ENCODE data around the gene VWA5B1.

Gene VWA5B1

DNA sequence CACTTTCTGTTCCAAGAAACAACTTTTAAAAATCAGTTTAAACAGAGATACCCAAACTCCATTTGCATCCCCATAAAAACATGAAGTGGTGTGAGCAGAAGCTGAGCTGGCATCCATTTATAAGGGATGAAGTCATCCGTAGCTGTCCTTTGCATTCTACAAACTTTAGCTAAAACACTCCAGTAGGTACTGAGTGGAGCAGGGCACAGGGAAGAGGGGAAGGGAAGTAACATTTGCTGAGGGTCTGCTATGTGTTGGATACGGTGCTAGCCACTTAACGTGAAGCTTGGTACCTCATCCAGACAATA, 32.9 kb downstream of the VWA5B1 start:
- Histone ChIP-seq H3K4me1 (ENCODE audit: insufficient read depth, low read length) (no peaks in the 10 kb centered on the region), H3K27me3 (ENCODE audit: insufficient read depth, low read length) (no peaks in the 10 kb centered on the region; the same call in 1 of the 2 replicates), H3K36me3 (ENCODE audit: insufficient read depth, low read depth, low read length) (no peaks in the 10 kb centered on the region), H3K9ac (ENCODE audit: low read depth, low read length) (no peak overlapping the region), H3K27ac (ENCODE audit: low read length) (no peak overlapping the region), H3K4me3 (ENCODE audit: low read length) (no peak overlapping the region), H3K9me3 (ENCODE audit: insufficient read depth, low read depth, low read length) (no peaks in the 10 kb centered on the region)

DNA sequence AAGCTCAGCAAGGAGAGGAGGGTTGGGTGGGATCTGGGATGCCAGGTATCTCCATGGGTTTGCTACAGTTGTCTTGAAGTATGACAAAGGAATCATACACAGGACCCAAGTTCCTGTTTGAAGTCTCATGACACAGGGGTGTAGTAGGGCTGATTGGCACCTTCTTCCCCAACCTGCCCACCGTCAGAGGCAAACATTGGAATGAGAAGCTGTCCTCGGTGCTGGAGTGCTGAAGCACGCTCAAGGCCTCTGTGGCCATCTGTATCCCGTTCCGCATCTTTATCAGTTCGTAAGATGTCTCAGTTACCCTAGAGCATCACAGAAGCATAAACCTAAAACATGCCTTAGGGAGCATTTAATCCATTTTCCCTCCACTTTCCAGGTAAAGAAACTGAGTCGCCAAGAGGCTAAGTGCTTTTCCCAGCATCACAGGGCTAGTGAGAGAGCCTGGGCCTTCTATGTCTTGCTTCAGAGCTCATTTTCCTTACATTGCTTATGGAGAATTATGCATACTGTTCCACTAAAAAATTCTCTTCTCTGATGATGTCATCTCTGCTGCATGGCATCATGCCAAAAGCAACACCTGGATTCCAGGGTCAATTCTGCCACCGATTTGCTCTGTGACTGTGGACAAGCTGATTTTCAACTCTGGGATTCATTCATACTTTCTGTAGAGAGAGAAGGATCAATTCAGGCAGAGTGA, 34.2 kb downstream of the VWA5B1 start:
- Histone ChIP-seq H3K9me3 (ENCODE audit: insufficient read depth, low read depth, low read length) (no peaks in the 10 kb centered on the region), H3K36me3 (ENCODE audit: insufficient read depth, low read depth, low read length) (no peaks in the 10 kb centered on the region), H3K4me3 (ENCODE audit: low read length) (no peak overlapping the region), H3K4me1 (ENCODE audit: insufficient read depth, low read length) (no peaks in the 10 kb centered on the region), H3K27me3 (ENCODE audit: insufficient read depth, low read length) (no peaks in the 10 kb centered on the region; the same call in 1 of the 2 replicates), H3K9ac (ENCODE audit: low read depth, low read length) (no peak overlapping the region), H3K27ac (ENCODE audit: low read length) (no peak overlapping the region)

DNA sequence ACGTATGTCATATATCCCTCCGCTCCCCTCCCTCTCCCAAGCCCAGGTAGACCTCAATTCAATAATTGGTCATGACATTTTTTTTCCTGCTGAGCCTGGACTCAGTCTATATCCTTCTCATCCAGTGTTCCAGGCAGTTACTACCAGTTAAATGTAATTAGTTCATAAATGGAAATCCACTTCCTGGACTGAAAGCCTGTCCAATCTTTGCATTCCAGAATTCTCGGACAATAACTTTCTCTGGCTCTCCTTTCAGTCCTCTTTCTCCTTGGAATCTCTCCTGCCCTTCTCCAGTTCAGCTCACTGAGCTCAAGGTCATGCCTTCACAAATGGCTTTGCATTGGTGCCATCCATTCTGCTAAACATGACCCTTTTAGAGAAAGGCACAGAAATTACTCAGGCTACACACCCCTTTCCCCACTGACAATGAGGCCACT, 34.8 kb downstream of the VWA5B1 start:
- no peak overlapping the region for H3K4me3 ChIP-seq (ENCODE audit: low read length)
- H3K27ac ChIP-seq (ENCODE audit: low read length): no peak overlapping the region
- no peak overlapping the region for H3K9ac ChIP-seq (ENCODE audit: low read depth, low read length)
- H3K27me3 ChIP-seq (ENCODE audit: insufficient read depth, low read length): no peaks in the 10 kb centered on the region; the same call in 1 of the 2 replicates
- no peaks in the 10 kb centered on the region for H3K9me3 ChIP-seq (ENCODE audit: insufficient read depth, low read depth, low read length)
- no peaks in the 10 kb centered on the region for H3K36me3 ChIP-seq (ENCODE audit: insufficient read depth, low read depth, low read length)
- H3K4me1 ChIP-seq (ENCODE audit: insufficient read depth, low read length): no peaks in the 10 kb centered on the region

DNA sequence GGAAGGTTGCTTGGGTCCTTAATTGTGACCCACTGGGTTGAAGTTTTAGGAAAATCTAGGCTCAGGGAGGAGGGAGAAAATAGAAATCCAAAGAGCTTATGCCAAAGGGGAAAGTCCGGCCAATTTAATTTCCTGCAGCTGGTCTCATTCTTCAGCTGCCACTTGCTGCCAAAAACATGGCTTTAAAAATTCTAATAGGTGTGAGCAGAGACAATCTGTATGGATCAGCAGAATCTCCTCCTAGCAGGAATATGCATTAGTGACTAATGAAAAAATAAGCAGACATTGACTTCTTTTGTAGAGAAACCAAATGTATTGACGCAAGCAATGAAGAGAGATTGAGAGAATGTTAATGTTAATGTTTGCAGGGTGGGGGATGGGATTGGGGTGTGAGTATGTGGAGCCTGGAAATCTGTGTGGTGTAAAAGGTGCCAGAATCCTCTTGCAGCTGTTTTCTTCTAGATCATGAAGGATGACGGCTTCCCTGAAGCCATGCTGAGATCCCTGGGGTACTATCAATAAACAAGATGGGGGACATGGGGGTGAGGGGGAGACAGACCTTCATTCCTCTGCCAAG, 35.3 kb downstream of the VWA5B1 start:
- Histone ChIP-seq H3K27me3 (ENCODE audit: insufficient read depth, low read length) (no peaks in the 10 kb centered on the region; the same call in 1 of the 2 replicates), H3K4me3 (ENCODE audit: low read length) (no peak overlapping the region), H3K9me3 (ENCODE audit: insufficient read depth, low read depth, low read length) (no peaks in the 10 kb centered on the region), H3K36me3 (ENCODE audit: insufficient read depth, low read depth, low read length) (no peaks in the 10 kb centered on the region), H3K27ac (ENCODE audit: low read length) (no peak overlapping the region), H3K4me1 (ENCODE audit: insufficient read depth, low read length) (no peaks in the 10 kb centered on the region), H3K9ac (ENCODE audit: low read depth, low read length) (no peak overlapping the region)

DNA sequence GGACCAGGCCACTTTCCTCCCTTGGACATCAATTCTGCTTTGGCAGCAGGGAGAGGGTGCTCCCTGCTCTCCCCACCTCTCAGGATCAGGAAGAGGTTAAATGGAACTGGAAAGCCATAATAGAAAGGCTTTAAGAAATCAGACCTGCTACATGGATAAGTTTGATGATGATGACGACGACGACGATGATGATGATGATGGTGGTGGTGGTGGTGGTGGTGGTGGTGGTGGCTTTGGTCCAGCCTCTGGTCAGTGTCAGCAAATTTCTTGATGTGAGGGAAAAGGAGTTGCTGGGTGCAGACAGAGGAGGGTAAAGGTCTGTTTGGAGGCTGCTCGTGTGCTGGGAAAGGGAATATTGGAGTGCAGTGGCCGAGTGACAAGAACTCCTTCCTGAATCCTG, 36.8 kb downstream of the VWA5B1 start:
- no peaks in the 10 kb centered on the region for H3K4me1 ChIP-seq (ENCODE audit: insufficient read depth, low read length)
- no peak overlapping the region for H3K4me3 ChIP-seq (ENCODE audit: low read length)
- H3K27ac ChIP-seq (ENCODE audit: low read length): no peak overlapping the region
- H3K36me3 ChIP-seq (ENCODE audit: insufficient read depth, low read depth, low read length): no peaks in the 10 kb centered on the region
- no peak overlapping the region for H3K9ac ChIP-seq (ENCODE audit: low read depth, low read length)
- no peaks in the 10 kb centered on the region for H3K27me3 ChIP-seq (ENCODE audit: insufficient read depth, low read length)
- H3K9me3 ChIP-seq (ENCODE audit: insufficient read depth, low read depth, low read length): no peaks in the 10 kb centered on the region

DNA sequence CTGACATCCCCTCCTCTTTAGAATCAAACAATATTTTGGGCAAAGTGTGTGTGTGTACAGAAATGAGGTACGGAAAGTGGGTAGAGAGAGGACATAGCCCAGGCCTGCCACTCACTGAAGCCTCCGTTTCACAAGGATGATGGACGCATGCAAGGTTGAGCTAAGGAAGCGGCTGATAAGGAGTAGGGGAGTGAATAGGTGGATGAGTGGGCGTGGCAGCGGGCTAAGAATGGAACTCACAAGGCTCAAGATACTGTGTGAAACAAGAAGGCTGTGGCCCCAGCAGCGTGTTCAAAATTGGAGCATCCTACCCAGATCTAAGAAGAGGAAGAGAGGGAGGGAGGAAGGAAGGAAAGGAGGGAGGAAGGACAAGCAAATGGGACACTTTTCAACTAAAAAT, 37.5 kb downstream of the VWA5B1 start:
- Histone ChIP-seq H3K9me3 (ENCODE audit: insufficient read depth, low read depth, low read length) (no peaks in the 10 kb centered on the region), H3K27me3 (ENCODE audit: insufficient read depth, low read length) (no peaks in the 10 kb centered on the region), H3K9ac (ENCODE audit: low read depth, low read length) (no peak overlapping the region), H3K4me3 (ENCODE audit: low read length) (no peak overlapping the region), H3K27ac (ENCODE audit: low read length) (no peak overlapping the region), H3K36me3 (ENCODE audit: insufficient read depth, low read depth, low read length) (no peaks in the 10 kb centered on the region), H3K4me1 (ENCODE audit: insufficient read depth, low read length) (no peaks in the 10 kb centered on the region)

DNA sequence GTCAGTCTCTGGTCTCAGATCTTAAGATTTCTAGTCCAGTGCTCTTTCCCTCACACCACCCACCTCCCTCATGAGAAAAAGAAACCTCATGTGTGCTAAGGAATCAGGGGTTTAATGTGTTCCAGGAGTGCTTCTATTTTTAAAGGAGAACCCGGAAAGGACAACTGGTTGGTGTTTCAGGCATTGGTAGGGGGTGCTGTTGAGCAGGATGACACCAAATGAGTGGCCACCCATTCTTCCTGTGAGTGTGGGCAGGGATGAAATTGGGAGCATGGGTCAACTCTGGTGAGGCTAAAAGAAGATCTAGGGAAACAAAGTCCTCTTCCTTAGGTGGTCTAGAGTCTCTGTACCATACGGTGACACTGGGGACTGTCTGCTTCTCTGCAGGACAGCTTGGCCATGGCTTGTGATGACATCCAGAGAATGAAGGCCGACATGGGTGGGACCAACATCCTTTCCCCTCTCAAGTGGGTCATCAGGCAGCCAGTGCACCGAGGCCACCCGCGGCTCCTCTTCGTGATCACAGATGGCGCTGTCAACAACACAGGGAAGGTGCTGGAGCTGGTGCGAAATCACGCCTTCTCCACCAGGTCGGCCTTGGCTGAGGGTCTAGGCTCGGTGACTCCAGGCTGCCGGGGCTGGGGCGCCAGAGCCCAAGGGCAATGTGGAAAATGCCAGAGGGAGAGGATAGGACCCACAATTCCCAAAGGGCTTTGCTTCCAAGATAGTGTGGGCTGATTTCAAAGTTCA, 39.3 kb downstream of the VWA5B1 start:
- H3K4me1 ChIP-seq (ENCODE audit: insufficient read depth, low read length): no peaks in the 10 kb centered on the region
- H3K27me3 ChIP-seq (ENCODE audit: insufficient read depth, low read length): no peaks in the 10 kb centered on the region
- no peak overlapping the region for H3K9ac ChIP-seq (ENCODE audit: low read depth, low read length)
- H3K36me3 ChIP-seq (ENCODE audit: insufficient read depth, low read depth, low read length): no peaks in the 10 kb centered on the region
- no peaks in the 10 kb centered on the region for H3K9me3 ChIP-seq (ENCODE audit: insufficient read depth, low read depth, low read length)
- H3K4me3 ChIP-seq (ENCODE audit: low read length): no peak overlapping the region
- H3K27ac ChIP-seq (ENCODE audit: low read length): no peak overlapping the region

DNA sequence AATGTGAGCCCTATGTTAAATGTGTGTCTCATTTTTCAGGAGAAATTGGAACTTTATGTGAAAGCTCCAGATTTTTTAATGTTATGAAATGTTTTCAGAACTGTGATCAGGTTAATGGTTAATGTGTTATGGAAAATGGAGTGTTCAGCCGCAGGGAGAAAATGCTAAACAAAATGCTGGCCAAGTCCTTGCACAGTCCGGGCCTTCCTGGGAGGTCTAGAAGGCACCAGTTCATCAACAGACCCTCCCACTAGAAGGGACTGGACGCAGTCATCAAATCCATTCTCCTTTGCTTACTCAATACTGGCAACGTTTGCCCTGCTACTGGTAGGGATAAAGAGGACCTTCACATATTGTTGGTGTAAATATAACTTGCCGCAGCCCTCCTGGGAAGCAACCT, 43.4 kb downstream of the VWA5B1 start:
- H3K9ac ChIP-seq (ENCODE audit: low read depth, low read length): no peak overlapping the region
- H3K27me3 ChIP-seq (ENCODE audit: insufficient read depth, low read length): no peaks in the 10 kb centered on the region; the same call in 1 of the 2 replicates

DNA sequence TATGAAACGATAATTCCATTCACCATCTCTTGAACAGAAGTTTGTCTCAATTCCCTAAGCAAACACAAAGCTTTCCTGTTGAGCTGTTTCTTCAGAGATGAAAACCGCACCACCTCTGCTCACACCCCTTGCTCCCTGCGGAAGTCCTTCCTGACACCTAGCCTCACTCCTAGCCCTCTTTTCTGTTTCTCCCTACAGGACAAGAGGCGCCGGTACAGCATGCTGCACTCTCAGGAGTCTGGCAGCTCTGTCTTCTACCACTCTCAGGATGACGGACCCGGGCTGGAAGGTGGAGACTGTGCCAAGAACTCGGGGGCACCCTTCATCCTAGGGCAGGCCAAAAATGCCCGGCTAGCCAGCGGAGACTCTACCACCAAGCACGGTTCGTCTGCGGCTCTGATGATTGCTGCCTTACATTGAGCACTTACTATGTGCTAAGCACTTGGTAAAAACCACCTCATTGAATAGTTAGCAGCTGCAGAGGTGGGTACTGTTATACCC, 45.5 kb downstream of the VWA5B1 start:
- Histone ChIP-seq H3K4me1 (ENCODE audit: insufficient read depth, low read length) (no peaks in the 10 kb centered on the region), H3K27ac (ENCODE audit: low read length) (no peak overlapping the region), H3K9me3 (ENCODE audit: insufficient read depth, low read depth, low read length) (no peaks in the 10 kb centered on the region), H3K36me3 (ENCODE audit: insufficient read depth, low read depth, low read length) (no peaks in the 10 kb centered on the region), H3K27me3 (ENCODE audit: insufficient read depth, low read length) (no peaks in the 10 kb centered on the region; the same call in 1 of the 2 replicates), H3K9ac (ENCODE audit: low read depth, low read length) (no peak overlapping the region), H3K4me3 (ENCODE audit: low read length) (no peak overlapping the region)

More for the DNA sequence above, 43.4 kb downstream of the VWA5B1 start:
- Histone ChIP-seq H3K4me3 (ENCODE audit: low read length) (no peak overlapping the region), H3K9me3 (ENCODE audit: insufficient read depth, low read depth, low read length) (no peaks in the 10 kb centered on the region), H3K4me1 (ENCODE audit: insufficient read depth, low read length) (no peaks in the 10 kb centered on the region), H3K27ac (ENCODE audit: low read length) (no peak overlapping the region), H3K36me3 (ENCODE audit: insufficient read depth, low read depth, low read length) (no peaks in the 10 kb centered on the region)

DNA sequence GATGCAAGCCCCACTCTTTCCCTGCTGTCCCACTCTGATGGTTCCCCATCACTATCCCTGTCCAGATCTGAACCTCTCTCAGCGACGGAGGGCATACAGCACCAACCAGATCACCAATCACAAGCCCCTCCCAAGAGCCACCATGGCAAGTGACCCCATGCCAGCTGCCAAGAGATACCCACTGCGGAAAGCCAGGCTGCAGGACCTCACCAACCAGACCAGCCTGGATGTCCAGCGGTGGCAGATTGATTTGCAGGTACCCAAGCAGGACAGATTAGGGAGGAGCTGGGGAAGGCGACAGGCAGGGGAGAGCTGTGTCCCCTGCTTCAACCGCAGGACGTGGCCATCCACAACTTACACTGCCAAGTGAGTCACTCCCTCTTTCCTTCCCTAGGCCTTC, 46.9 kb downstream of the VWA5B1 start:
- H3K27me3 ChIP-seq (ENCODE audit: insufficient read depth, low read length): peaks cover 7% of the 10 kb centered on the region
- H3K4me3 ChIP-seq (ENCODE audit: low read length): no peak overlapping the region
- H3K4me1 ChIP-seq (ENCODE audit: insufficient read depth, low read length): no peaks in the 10 kb centered on the region
- no peak overlapping the region for H3K9ac ChIP-seq (ENCODE audit: low read depth, low read length)
- H3K27ac ChIP-seq (ENCODE audit: low read length): no peak overlapping the region
- no peaks in the 10 kb centered on the region for H3K9me3 ChIP-seq (ENCODE audit: insufficient read depth, low read depth, low read length)
- H3K36me3 ChIP-seq (ENCODE audit: insufficient read depth, low read depth, low read length): no peaks in the 10 kb centered on the region

DNA sequence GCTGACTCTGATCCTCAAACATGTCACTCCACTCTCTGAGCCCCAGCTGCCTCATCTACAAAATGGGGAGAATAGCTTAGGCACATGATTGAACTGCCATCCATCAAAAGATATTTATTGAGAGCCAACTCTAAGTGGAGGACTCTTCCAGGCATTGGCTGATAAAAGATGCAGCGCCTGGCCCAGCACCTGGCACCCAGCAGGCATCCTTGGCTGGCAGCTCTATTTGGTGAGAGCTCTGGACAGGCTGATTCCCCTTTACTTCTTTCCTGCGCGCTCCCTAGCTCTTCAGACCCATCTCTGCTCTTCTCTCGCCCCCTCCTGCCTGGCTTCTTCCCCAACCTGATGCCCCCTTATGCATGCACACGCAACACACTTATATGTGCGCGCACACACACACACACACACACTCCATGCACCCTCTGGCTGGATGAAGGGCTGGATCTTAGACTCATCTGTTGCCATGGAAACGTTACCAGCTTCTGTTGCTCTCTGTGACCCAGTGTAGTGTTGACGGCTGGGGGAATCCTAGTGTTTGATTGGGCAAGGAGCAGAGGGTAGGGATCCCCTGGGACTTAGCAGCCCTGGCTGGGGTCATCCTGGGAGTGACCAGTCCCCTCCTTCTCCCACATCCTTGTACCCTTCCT, 49.3 kb downstream of the VWA5B1 start:
- peaks cover 19% of the 10 kb centered on the region for H3K27me3 ChIP-seq (ENCODE audit: insufficient read depth, low read length)
- no peaks in the 10 kb centered on the region for H3K36me3 ChIP-seq (ENCODE audit: insufficient read depth, low read depth, low read length)
- no peak overlapping the region for H3K9ac ChIP-seq (ENCODE audit: low read depth, low read length)
- H3K27ac ChIP-seq (ENCODE audit: low read length): no peak overlapping the region
- H3K4me3 ChIP-seq (ENCODE audit: low read length): no peak overlapping the region
- peaks cover 3% of the 10 kb centered on the region; the same call in 1 of the 2 replicates for H3K4me1 ChIP-seq (ENCODE audit: insufficient read depth, low read length)
- H3K9me3 ChIP-seq (ENCODE audit: insufficient read depth, low read depth, low read length): no peaks in the 10 kb centered on the region
